SK-N-SH treated with all-trans-retinoic acid at 6 μM for 48 hours (cell line): ENCODE data around the gene COL24A1.

Source experiments
- ATAC-seq: fragments of 200-7000 bp; cut with Tn5 transposase; 3 replicates; pipeline ENCODE4 v1.9.1; 2020; ENCODE audit warnings: mild to moderate bottlenecking, moderate library complexity
- ARNTL ChIP-seq: fragments of 450-650 bp; formaldehyde crosslinking; IDR thresholded peaks from 2 replicates; pipeline ENCODE4 v1.5.0; 2020; ENCODE audit warnings: low read depth, mild to moderate bottlenecking, moderate library complexity, borderline replicate concordance
- BACH2 ChIP-seq: fragments of 250-450 bp; sonication (Bioruptor Pico); IDR thresholded peaks from 2 replicates; pipeline ENCODE4 v1.9.0; 2021; ENCODE audit warnings: mild to moderate bottlenecking, borderline replicate concordance
- CREB5 ChIP-seq: fragments of 250-450 bp; sonication (Bioruptor Pico); IDR thresholded peaks from 2 replicates; pipeline ENCODE4 v1.5.1; 2020; ENCODE audit warnings: low read depth, mild to moderate bottlenecking, moderate library complexity
- CSDC2 ChIP-seq: fragments of 250-450 bp; sonication (Bioruptor Pico); IDR thresholded peaks from 2 replicates; pipeline ENCODE4 v1.5.0; 2020; ENCODE audit warnings: mild to moderate bottlenecking, moderate library complexity
- CSRNP3 ChIP-seq: fragments of 250-450 bp; sonication (Bioruptor Pico); IDR thresholded peaks from 2 replicates; pipeline ENCODE4 v1.5.1; 2021; ENCODE audit warnings: mild to moderate bottlenecking, moderate library complexity
- ESRRG ChIP-seq: fragments of 250-450 bp; sonication (Bioruptor Pico); IDR thresholded peaks from 2 replicates; pipeline ENCODE4 v1.6.1; 2021; ENCODE audit warnings: mild to moderate bottlenecking
- GLIS3 ChIP-seq: fragments of 250-450 bp; sonication (Bioruptor Pico); IDR thresholded peaks from 2 replicates; pipeline ENCODE4 v1.5.0; 2020; ENCODE audit warnings: mild to moderate bottlenecking, moderate library complexity
- ISL1 ChIP-seq: fragments of 250-450 bp; sonication (Bioruptor Pico); IDR thresholded peaks from 2 replicates; pipeline ENCODE4 v2.1.2; 2022; ENCODE audit warnings: mild to moderate bottlenecking, moderate library complexity
- OSR1 ChIP-seq: fragments of 250-450 bp; sonication (Bioruptor Pico); IDR thresholded peaks from 2 replicates; pipeline ENCODE4 v1.8.0; 2022; ENCODE audit warnings: moderate library complexity, mild to moderate bottlenecking, inconsistent platforms
- PATZ1 ChIP-seq: fragments of 250-450 bp; sonication (Bioruptor Pico); IDR thresholded peaks from 2 replicates; pipeline ENCODE4 v1.8.0; 2020; ENCODE audit warnings: mild to moderate bottlenecking, moderate library complexity, borderline replicate concordance
- POU6F1 ChIP-seq: fragments of 250-450 bp; sonication (Bioruptor Pico); IDR thresholded peaks from 2 replicates; pipeline ENCODE4 v1.8.0; 2021; ENCODE audit warnings: low read depth, mild to moderate bottlenecking, moderate library complexity, borderline replicate concordance
- PPARA ChIP-seq: fragments of 250-450 bp; sonication (Bioruptor Pico); IDR thresholded peaks from 2 replicates; pipeline ENCODE4 v1.5.0; 2020; ENCODE audit warnings: mild to moderate bottlenecking, borderline replicate concordance
- RARB ChIP-seq: fragments of 250-450 bp; sonication (Bioruptor Pico); IDR thresholded peaks from 2 replicates; pipeline ENCODE4 v1.8.0; 2021; ENCODE audit warnings: mild to moderate bottlenecking, moderate library complexity
- SNAI2 ChIP-seq: fragments of 250-450 bp; sonication (Bioruptor Pico); IDR thresholded peaks from 2 replicates; pipeline ENCODE4 v1.5.0; 2020; ENCODE audit warnings: mild to moderate bottlenecking, moderate library complexity
- TCF4 ChIP-seq: fragments of 250-450 bp; sonication (Bioruptor Pico); IDR thresholded peaks from 2 replicates; pipeline ENCODE4 v1.8.0; 2021; ENCODE audit warnings: mild to moderate bottlenecking, moderate library complexity, borderline replicate concordance
- TOX ChIP-seq: fragments of 250-450 bp; sonication (Bioruptor Pico); IDR thresholded peaks from 2 replicates; pipeline ENCODE4 v1.8.0; 2021; ENCODE audit warnings: mild to moderate bottlenecking, moderate library complexity, borderline replicate concordance
- ZC3H10 ChIP-seq: fragments of 250-450 bp; sonication (Bioruptor Pico); IDR thresholded peaks from 2 replicates; pipeline ENCODE4 v1.5.1; 2021; ENCODE audit warnings: mild to moderate bottlenecking, moderate library complexity
- ZFP3 ChIP-seq: fragments of 250-450 bp; sonication (Bioruptor Pico); IDR thresholded peaks from 2 replicates; pipeline ENCODE4 v1.5.0; 2020; ENCODE audit warnings: mild to moderate bottlenecking, moderate library complexity
- ZNF565 ChIP-seq: fragments of 450-650 bp; formaldehyde crosslinking; conservative IDR thresholded peaks from 2 replicates; pipeline ENCODE4 v1.5.0; 2020; ENCODE audit warnings: low read depth, mild to moderate bottlenecking, moderate library complexity
- ZNF8 ChIP-seq: fragments of 450-650 bp; formaldehyde crosslinking; IDR thresholded peaks from 2 replicates; pipeline ENCODE4 v1.5.0; 2020; ENCODE audit warnings: mild to moderate bottlenecking, moderate library complexity
- TF ChIP-seq, protein P1 (sequence below): fragments of 250-450 bp; sonication (Bioruptor Pico); IDR thresholded peaks from 2 replicates; pipeline ENCODE4 v1.5.0; 2020; ENCODE audit warnings: mild to moderate bottlenecking, moderate library complexity

The COL24A1 gene

DNA sequence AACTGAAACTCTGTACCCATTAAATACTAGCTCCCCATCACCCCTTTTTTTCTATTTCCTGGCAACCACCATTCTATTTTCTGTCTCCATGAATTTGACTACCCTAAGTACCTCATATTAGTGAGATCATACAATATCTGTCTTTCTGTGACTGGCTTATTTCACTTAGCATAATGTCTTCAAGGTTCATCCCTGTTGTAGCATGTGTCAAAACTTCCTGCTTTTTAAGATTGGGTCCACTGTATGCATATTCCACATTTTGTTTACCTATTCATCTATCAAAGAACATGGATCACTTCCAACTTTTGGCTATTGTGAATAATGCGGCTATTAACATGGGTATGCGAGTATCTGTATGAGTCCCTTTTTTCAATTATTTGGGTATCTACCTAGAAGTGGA, 266.7 kb downstream of the COL24A1 start:
- ATAC-seq, result no peak

DNA sequence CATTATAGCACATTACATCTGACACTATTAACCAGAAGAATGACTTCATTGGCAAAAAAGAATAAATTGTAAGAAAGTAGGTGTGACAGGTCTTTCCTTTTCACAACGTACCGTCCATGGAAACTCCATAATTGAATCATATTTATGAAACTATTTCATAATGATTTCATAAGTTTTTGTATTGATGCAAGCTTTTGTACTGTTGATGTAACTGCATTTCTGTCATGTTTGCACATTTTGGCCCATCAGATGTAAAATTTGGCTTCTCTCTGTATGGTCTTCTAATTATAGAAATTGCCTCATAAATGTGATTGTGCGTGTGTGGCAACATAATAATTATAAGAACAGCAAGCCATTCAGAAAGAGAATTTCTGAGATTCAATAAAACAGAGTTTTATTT, 267.7 kb downstream of the COL24A1 start:
- no peak for ATAC-seq
- TF ChIP-seq CSRNP3 (no peak), PPARA (no peak), CREB5 (CRISPR knock-in tag) (no peak), GLIS3 (CRISPR knock-in tag) (no peak), PATZ1 (CRISPR knock-in tag) (no peak), ESRRG (CRISPR knock-in tag) (no peak), TCF4 (CRISPR knock-in tag) (no peak), ZC3H10 (no peak), ZFP3 (CRISPR knock-in tag) (no peak), ISL1 (CRISPR knock-in tag) (no peak), POU6F1 (CRISPR knock-in tag) (no peak), ARNTL (CRISPR knock-in tag) (no peak), CSDC2 (CRISPR knock-in tag) (no peak), ZNF565 (CRISPR knock-in tag) (no peak), BACH2 (CRISPR knock-in tag) (no peak), SNAI2 (CRISPR knock-in tag) (no peak), TOX (CRISPR knock-in tag) (no peak), OSR1 (CRISPR knock-in tag) (no peak)
- TF ChIP-seq, protein P1, sequence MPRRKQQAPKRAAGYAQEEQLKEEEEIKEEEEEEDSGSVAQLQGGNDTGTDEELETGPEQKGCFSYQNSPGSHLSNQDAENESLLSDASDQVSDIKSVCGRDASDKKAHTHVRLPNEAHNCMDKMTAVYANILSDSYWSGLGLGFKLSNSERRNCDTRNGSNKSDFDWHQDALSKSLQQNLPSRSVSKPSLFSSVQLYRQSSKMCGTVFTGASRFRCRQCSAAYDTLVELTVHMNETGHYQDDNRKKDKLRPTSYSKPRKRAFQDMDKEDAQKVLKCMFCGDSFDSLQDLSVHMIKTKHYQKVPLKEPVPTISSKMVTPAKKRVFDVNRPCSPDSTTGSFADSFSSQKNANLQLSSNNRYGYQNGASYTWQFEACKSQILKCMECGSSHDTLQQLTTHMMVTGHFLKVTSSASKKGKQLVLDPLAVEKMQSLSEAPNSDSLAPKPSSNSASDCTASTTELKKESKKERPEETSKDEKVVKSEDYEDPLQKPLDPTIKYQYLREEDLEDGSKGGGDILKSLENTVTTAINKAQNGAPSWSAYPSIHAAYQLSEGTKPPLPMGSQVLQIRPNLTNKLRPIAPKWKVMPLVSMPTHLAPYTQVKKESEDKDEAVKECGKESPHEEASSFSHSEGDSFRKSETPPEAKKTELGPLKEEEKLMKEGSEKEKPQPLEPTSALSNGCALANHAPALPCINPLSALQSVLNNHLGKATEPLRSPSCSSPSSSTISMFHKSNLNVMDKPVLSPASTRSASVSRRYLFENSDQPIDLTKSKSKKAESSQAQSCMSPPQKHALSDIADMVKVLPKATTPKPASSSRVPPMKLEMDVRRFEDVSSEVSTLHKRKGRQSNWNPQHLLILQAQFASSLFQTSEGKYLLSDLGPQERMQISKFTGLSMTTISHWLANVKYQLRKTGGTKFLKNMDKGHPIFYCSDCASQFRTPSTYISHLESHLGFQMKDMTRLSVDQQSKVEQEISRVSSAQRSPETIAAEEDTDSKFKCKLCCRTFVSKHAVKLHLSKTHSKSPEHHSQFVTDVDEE (CRISPR knock-in tag), result no peak
- TF ChIP-seq, all 23 proteins: peak for 0

More for the DNA sequence above, 266.7 kb downstream of the COL24A1 start:
- TF ChIP-seq ESRRG (CRISPR knock-in tag), result no peak
- no peak for TF ChIP-seq ZFP3 (CRISPR knock-in tag)
- TF ChIP-seq, all 23 proteins: peak for 0

GRCh38 chr1:85884372-85885035, 272.1 kb downstream of the COL24A1 start:
- TF ChIP-seq ARNTL (CRISPR knock-in tag) (no peak), RARB (CRISPR knock-in tag) (no peak), GLIS3 (CRISPR knock-in tag) (no peak), ISL1 (CRISPR knock-in tag) (no peak), OSR1 (CRISPR knock-in tag) (no peak), ZNF8 (CRISPR knock-in tag) (no peak), ZNF565 (CRISPR knock-in tag) (no peak), POU6F1 (CRISPR knock-in tag) (no peak), PPARA (no peak), TOX (CRISPR knock-in tag) (no peak), ZC3H10 (no peak), CSDC2 (CRISPR knock-in tag) (no peak)
- TF ChIP-seq, protein P1 (CRISPR knock-in tag), result no peak
- ATAC-seq, result peak; percentile 74
